ENCODE data around the gene GALNT13. TPM values are rescaled to one million over a fixed set of nuclear protein-coding genes. Genes with fewer than 3 reads are reported as not detected.

Gene GALNT13
- total and polyA plus RNA-seq, 2 of the 13 experiments (the other 11 are each of a cell fraction or from before 2014, with no cell fraction given) = 1.3 to 5.0 TPM

DNA sequence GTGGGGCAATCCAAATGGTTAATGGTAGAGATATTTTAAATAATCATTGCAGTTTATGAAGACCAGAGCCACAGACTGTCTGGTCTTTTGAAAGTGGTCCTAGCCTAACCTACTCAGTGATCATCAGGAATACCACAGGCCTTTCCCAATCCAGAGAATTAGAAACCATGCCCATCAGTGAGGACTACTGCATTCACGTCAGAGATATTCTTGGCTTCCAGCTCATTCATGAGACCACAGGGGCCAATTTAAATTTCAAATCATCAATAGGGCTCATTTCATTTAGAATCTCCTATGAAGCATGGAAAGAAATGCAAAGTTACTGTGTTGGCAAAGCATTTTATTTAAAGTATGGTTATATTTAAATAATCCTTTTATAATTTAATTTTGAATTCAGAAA lies 464.5 kb downstream of the GALNT13 start:
- Histone ChIP-seq H3K36me3 (replicated peaks in 1 of 2; ENCODE audit: control insufficient read depth in 1 of 2, insufficient read depth in 2 of 2, low read length in 2 of 2) (no peaks in the 10 kb centered on the region), H2AFZ (ENCODE audit: low read length) (no peak overlapping the region), H3K9me3 (ENCODE audit: low read length) (no peaks in the 10 kb centered on the region), H3K9ac (ENCODE audit: insufficient read depth, low read depth, low read length) (no peak overlapping the region), H3K27me3 (ENCODE audit: control insufficient read depth in 1 of 2, insufficient read depth in 2 of 2, low read length in 2 of 2) (no peaks in the 10 kb centered on the region), H3K4me1 (ENCODE audit: insufficient read depth, low read length) (no peaks in the 10 kb centered on the region), H4K20me1 (ENCODE audit: insufficient read depth, low read length) (no peaks in the 10 kb centered on the region), H3K27ac (ENCODE audit: extremely low read length, insufficient read depth, low read length) (no peak overlapping the region), H3K4me3 (replicated peaks in 1 of 3; ENCODE audit: insufficient read depth in 1 of 3, low read depth in 2 of 3, low read length in 3 of 3) (no peak overlapping the region), H3K4me2 (ENCODE audit: low read depth, low read length) (no peak overlapping the region), H3K79me2 (ENCODE audit: insufficient read depth, low read length) (no peaks in the 10 kb centered on the region)
- FAIRE-seq = no peak
- no peak for ATAC-seq
- in situ Hi-C loops (cut with HindIII; ENCODE audit: extremely low pct_ligation_motif_present, low pct_unique_long_range_greater_than_20kb) (no loop called here), intact Hi-C loops (cut with micrococcal nuclease; ENCODE audit: unreplicated experiment) (no loop called here)
- no TSS peak for BruUV-seq (replicated peaks)
- CTCF ChIA-PET (ENCODE audit: low intra/inter-chr PET ratio, low total read pairs) = no interaction called here
- POLR2A ChIA-PET = no interaction called here
- WGBS (ENCODE audit: low lambda C conversion rate) = 6% methylated on average over 1 of the region's 1 CpG
- DNase-seq (ENCODE audit: low spot score) = no peak
- TF ChIP-seq CHD4 (IDR thresholded peaks at IDR 0.05; ENCODE audit: borderline replicate concordance, low read length) (no peak), ZNF576 (CRISPR knock-in tag; IDR thresholded peaks at IDR 0.05) (no peak), PLRG1 (conservative IDR thresholded peaks at IDR 0.05) (no peak), MXI1 (IDR thresholded peaks at IDR 0.05; ENCODE audit: borderline replicate concordance, low read depth, low read length) (no peak), ZNF691 (CRISPR knock-in tag; IDR thresholded peaks at IDR 0.05; ENCODE audit: borderline replicate concordance, low read depth) (no peak), ZNF577 (CRISPR knock-in tag; IDR thresholded peaks at IDR 0.05; ENCODE audit: borderline replicate concordance, low read depth) (no peak), SRSF9 (IDR thresholded peaks at IDR 0.05; ENCODE audit: borderline replicate concordance, insufficient read depth, low read depth, low read length, poor library complexity, severe bottlenecking) (no peak), PRDM15 (CRISPR knock-in tag; IDR thresholded peaks at IDR 0.05) (no peak), CENPT (CRISPR knock-in tag; IDR thresholded peaks at IDR 0.05; ENCODE audit: low read depth) (no peak)
- TF ChIP-seq, protein P1, sequence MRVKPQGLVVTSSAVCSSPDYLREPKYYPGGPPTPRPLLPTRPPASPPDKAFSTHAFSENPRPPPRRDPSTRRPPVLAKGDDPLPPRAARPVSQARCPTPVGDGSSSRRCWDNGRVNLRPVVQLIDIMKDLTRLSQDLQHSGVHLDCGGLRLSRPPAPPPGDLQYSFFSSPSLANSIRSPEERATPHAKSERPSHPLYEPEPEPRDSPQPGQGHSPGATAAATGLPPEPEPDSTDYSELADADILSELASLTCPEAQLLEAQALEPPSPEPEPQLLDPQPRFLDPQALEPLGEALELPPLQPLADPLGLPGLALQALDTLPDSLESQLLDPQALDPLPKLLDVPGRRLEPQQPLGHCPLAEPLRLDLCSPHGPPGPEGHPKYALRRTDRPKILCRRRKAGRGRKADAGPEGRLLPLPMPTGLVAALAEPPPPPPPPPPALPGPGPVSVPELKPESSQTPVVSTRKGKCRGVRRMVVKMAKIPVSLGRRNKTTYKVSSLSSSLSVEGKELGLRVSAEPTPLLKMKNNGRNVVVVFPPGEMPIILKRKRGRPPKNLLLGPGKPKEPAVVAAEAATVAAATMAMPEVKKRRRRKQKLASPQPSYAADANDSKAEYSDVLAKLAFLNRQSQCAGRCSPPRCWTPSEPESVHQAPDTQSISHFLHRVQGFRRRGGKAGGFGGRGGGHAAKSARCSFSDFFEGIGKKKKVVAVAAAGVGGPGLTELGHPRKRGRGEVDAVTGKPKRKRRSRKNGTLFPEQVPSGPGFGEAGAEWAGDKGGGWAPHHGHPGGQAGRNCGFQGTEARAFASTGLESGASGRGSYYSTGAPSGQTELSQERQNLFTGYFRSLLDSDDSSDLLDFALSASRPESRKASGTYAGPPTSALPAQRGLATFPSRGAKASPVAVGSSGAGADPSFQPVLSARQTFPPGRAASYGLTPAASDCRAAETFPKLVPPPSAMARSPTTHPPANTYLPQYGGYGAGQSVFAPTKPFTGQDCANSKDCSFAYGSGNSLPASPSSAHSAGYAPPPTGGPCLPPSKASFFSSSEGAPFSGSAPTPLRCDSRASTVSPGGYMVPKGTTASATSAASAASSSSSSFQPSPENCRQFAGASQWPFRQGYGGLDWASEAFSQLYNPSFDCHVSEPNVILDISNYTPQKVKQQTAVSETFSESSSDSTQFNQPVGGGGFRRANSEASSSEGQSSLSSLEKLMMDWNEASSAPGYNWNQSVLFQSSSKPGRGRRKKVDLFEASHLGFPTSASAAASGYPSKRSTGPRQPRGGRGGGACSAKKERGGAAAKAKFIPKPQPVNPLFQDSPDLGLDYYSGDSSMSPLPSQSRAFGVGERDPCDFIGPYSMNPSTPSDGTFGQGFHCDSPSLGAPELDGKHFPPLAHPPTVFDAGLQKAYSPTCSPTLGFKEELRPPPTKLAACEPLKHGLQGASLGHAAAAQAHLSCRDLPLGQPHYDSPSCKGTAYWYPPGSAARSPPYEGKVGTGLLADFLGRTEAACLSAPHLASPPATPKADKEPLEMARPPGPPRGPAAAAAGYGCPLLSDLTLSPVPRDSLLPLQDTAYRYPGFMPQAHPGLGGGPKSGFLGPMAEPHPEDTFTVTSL (CRISPR knock-in tag; IDR thresholded peaks at IDR 0.05; ENCODE audit: borderline replicate concordance) = no peak
- TF ChIP-seq, protein P2, sequence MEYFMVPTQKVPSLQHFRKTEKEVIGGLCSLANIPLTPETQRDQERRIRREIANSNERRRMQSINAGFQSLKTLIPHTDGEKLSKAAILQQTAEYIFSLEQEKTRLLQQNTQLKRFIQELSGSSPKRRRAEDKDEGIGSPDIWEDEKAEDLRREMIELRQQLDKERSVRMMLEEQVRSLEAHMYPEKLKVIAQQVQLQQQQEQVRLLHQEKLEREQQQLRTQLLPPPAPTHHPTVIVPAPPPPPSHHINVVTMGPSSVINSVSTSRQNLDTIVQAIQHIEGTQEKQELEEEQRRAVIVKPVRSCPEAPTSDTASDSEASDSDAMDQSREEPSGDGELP (IDR thresholded peaks at IDR 0.05; ENCODE audit: borderline replicate concordance, low read depth) = no peak
